Neural progenitor cell (in vitro differentiated cells): ENCODE data around the gene PARD6A. TPM values are rescaled to one million over a fixed set of nuclear protein-coding genes. Genes with fewer than 3 reads are reported as not detected.
A peak's percentile ranks its signal among the peaks of the same experiment; 100 is the strongest.

Experiments used
- DNase-seq: peaks from one replicate; pipeline ENCODE4 v3.0.0-alpha.2; 2016; ENCODE audit warnings: low spot score
- H2AFZ ChIP-seq: fragments of 200-600 bp; sonication (generic); replicated peaks from 2 replicates; pipeline ENCODE4 v1.6.1; 2016; ENCODE audit warnings: antibody characterized with exemption
- H3F3A ChIP-seq: fragments of 200-600 bp; sonication (generic); 2 replicates; pipeline ENCODE4 v1.6.1; 2016; ENCODE audit warnings: antibody characterized with exemption, low read depth
- H3K27ac ChIP-seq: fragments of 200-600 bp; sonication (generic); 2 replicates; pipeline ENCODE4 v1.5.1; 2016; ENCODE audit warnings: mild to moderate bottlenecking
- H3K27me3 ChIP-seq: fragments of 200-600 bp; sonication (generic); 2 replicates; pipeline ENCODE4 v1.6.1; 2016; ENCODE audit warnings: mild to moderate bottlenecking, moderate library complexity
- H3K36me3 ChIP-seq: fragments of 200-600 bp; sonication (generic); 2 replicates; pipeline ENCODE4 v1.5.1; 2016
- H3K4me1 ChIP-seq: fragments of 200-600 bp; sonication (generic); 2 replicates; pipeline ENCODE4 v1.6.1; 2016; ENCODE audit warnings: mixed run types
- H3K4me2 ChIP-seq: fragments of 200-600 bp; sonication (generic); 2 replicates; pipeline ENCODE4 v1.6.1; 2016
- H3K4me3 ChIP-seq: fragments of 200-600 bp; sonication (generic); 2 replicates; pipeline ENCODE4 v1.5.1; 2016
- H3K79me2 ChIP-seq: fragments of 200-600 bp; sonication (generic); 2 replicates; pipeline ENCODE4 v1.6.1; 2016; ENCODE audit warnings: low read depth
- H3K9ac ChIP-seq: fragments of 200-600 bp; sonication (generic); 2 replicates; pipeline ENCODE4 v1.6.1; 2016
- H3K9me3 ChIP-seq: fragments of 200-600 bp; sonication (generic); 2 replicates; pipeline ENCODE4 v1.5.1; 2016; ENCODE audit warnings: low read depth
- H4K20me1 ChIP-seq: fragments of 200-600 bp; sonication (generic); 2 replicates; pipeline ENCODE4 v1.6.1; 2016; ENCODE audit warnings: low read depth
- H3K27ac Mint-ChIP-seq: 3 replicates; pipeline ENCODE4 v1.8.0; 2021; ENCODE audit warnings: mixed read lengths
- H3K27me3 Mint-ChIP-seq: 2 replicates; pipeline ENCODE4 v1.8.0; 2022; ENCODE audit warnings: low read depth, mild to moderate bottlenecking, inconsistent platforms, moderate library complexity, mixed read lengths; ENCODE audit not compliant: insufficient read depth
- H3K36me3 Mint-ChIP-seq: 3 replicates; pipeline ENCODE4 v1.8.0; 2021; ENCODE audit warnings: mixed read lengths
- H3K4me1 Mint-ChIP-seq: 3 replicates; pipeline ENCODE4 v1.8.0; 2021; ENCODE audit warnings: mixed read lengths
- H3K4me3 Mint-ChIP-seq: 3 replicates; pipeline ENCODE4 v1.8.0; 2021; ENCODE audit warnings: mild to moderate bottlenecking, moderate library complexity, mixed read lengths
- H3K9me3 Mint-ChIP-seq: 3 replicates; pipeline ENCODE4 v1.8.0; 2020; ENCODE audit warnings: mixed read lengths
- CTCF ChIP-seq: fragments of 200-600 bp; sonication (generic); IDR thresholded peaks from 2 replicates; pipeline ENCODE4 v1.5.1; 2017; ENCODE audit warnings: antibody characterized with exemption, mild to moderate bottlenecking
- EZH2 ChIP-seq: fragments of 200-600 bp; sonication (generic); IDR thresholded peaks from 2 replicates; pipeline ENCODE4 v1.6.1; 2017; ENCODE audit warnings: antibody characterized with exemption, mild to moderate bottlenecking, moderate library complexity
- EZH2phosphoT487 ChIP-seq: fragments of 200-600 bp; sonication (generic); IDR thresholded peaks from 2 replicates; pipeline ENCODE4 v1.6.1; 2017; ENCODE audit warnings: antibody characterized with exemption
- total RNA-seq: library from RNA; depleted of rRNA; stranded (reverse); fragments of >200 nt; gene quantifications from 2 replicates; pipeline ENCODE4 v1.2.3, GENCODE V29; 2015; ENCODE audit warnings: low replicate concordance

The PARD6A gene
- total RNA-seq, 1 donor from 2014 or later, result 2.7 TPM

- H3K27ac Mint-ChIP-seq, result no peak overlapping the region
- Histone ChIP-seq H3K79me2 (no peaks in the 10 kb centered on the region), H3K9me3 (no peaks in the 10 kb centered on the region), H3K9ac (no peak overlapping the region), H3K4me3 (peak overlapping the region; percentile 46), H3K4me2 (peak overlapping the region; percentile 83), H2AFZ (no peak overlapping the region), H3K27ac (no peak overlapping the region), H3K36me3 (no peaks in the 10 kb centered on the region), H4K20me1 (peaks cover 62% of the 10 kb centered on the region), H3K4me1 (peaks cover 7% of the 10 kb centered on the region), H3K27me3 (peaks cover 42% of the 10 kb centered on the region), H3F3A (peaks cover 8% of the 10 kb centered on the region)
- no peaks in the 10 kb centered on the region for H3K9me3 Mint-ChIP-seq
- DNase-seq, result peak; percentile 51
- H3K4me3 Mint-ChIP-seq, result peak overlapping the region; percentile 91
- peak; percentile 69 for TF ChIP-seq EZH2phosphoT487
- peak; percentile 40 for TF ChIP-seq CTCF
- TF ChIP-seq EZH2, result peak; percentile 78
- H3K27me3 Mint-ChIP-seq, result peaks cover 37% of the 10 kb centered on the region
- peaks cover 10% of the 10 kb centered on the region for H3K4me1 Mint-ChIP-seq
- H3K36me3 Mint-ChIP-seq, result no peaks in the 10 kb centered on the region
Measured at GRCh38 chr16:67653128-67653788, 7.5 kb upstream of the PARD6A start.

GRCh38 chr16:67653789-67654402, 6.9 kb upstream of the PARD6A start:
- Mint-ChIP-seq H3K36me3 (no peaks in the 10 kb centered on the region), H3K27ac (no peak overlapping the region), H3K27me3 (peaks cover 37% of the 10 kb centered on the region), H3K9me3 (no peaks in the 10 kb centered on the region), H3K4me3 (peak overlapping the region; percentile 91), H3K4me1 (peaks cover 10% of the 10 kb centered on the region)
- Histone ChIP-seq H3K27me3 (peaks cover 36% of the 10 kb centered on the region), H3K4me3 (peak overlapping the region; percentile 46), H3K4me1 (peaks cover 7% of the 10 kb centered on the region), H4K20me1 (peaks cover 69% of the 10 kb centered on the region), H3F3A (peaks cover 8% of the 10 kb centered on the region), H3K4me2 (peak overlapping the region; percentile 83), H3K9ac (no peak overlapping the region), H3K9me3 (no peaks in the 10 kb centered on the region), H3K79me2 (peaks cover 2% of the 10 kb centered on the region), H2AFZ (no peak overlapping the region), H3K36me3 (no peaks in the 10 kb centered on the region), H3K27ac (no peak overlapping the region)
- no peak for DNase-seq
- TF ChIP-seq CTCF (no peak), EZH2phosphoT487 (no peak), EZH2 (no peak)

GRCh38 chr16:67654403-67654911, 6.3 kb upstream of the PARD6A start:
- no peak for DNase-seq
- H3F3A ChIP-seq, result peaks cover 8% of the 10 kb centered on the region
- no peak overlapping the region for H3K4me2 ChIP-seq
- peaks cover 10% of the 10 kb centered on the region for H3K4me1 Mint-ChIP-seq
- no peak overlapping the region for H3K27ac Mint-ChIP-seq
- no peaks in the 10 kb centered on the region for H3K36me3 ChIP-seq
- no peak for TF ChIP-seq EZH2
- TF ChIP-seq EZH2phosphoT487, result no peak
- no peak for TF ChIP-seq CTCF
- H3K9ac ChIP-seq, result no peak overlapping the region
- H3K27ac ChIP-seq, result no peak overlapping the region
- H3K27me3 Mint-ChIP-seq, result peaks cover 37% of the 10 kb centered on the region
- no peak overlapping the region for H2AFZ ChIP-seq
- H3K9me3 Mint-ChIP-seq, result no peaks in the 10 kb centered on the region
- no peak overlapping the region for H3K4me3 ChIP-seq
- peaks cover 33% of the 10 kb centered on the region for H3K27me3 ChIP-seq
- peaks cover 8% of the 10 kb centered on the region for H3K79me2 ChIP-seq
- peaks cover 10% of the 10 kb centered on the region for H3K4me1 ChIP-seq
- H3K4me3 Mint-ChIP-seq, result peak overlapping the region; percentile 43
- no peaks in the 10 kb centered on the region for H3K36me3 Mint-ChIP-seq
- peaks cover 74% of the 10 kb centered on the region for H4K20me1 ChIP-seq
- H3K9me3 ChIP-seq, result no peaks in the 10 kb centered on the region
